ENCODE measurements around the gene USP3. TPM values are rescaled to one million over a fixed set of nuclear protein-coding genes. Genes with fewer than 3 reads are reported as not detected.

USP3 gene
- total and polyA plus RNA-seq, 2 of the 13 experiments (the other 11 are each of a cell fraction or from before 2014, with no cell fraction given) = 14.3 to 61.2 TPM

DNA sequence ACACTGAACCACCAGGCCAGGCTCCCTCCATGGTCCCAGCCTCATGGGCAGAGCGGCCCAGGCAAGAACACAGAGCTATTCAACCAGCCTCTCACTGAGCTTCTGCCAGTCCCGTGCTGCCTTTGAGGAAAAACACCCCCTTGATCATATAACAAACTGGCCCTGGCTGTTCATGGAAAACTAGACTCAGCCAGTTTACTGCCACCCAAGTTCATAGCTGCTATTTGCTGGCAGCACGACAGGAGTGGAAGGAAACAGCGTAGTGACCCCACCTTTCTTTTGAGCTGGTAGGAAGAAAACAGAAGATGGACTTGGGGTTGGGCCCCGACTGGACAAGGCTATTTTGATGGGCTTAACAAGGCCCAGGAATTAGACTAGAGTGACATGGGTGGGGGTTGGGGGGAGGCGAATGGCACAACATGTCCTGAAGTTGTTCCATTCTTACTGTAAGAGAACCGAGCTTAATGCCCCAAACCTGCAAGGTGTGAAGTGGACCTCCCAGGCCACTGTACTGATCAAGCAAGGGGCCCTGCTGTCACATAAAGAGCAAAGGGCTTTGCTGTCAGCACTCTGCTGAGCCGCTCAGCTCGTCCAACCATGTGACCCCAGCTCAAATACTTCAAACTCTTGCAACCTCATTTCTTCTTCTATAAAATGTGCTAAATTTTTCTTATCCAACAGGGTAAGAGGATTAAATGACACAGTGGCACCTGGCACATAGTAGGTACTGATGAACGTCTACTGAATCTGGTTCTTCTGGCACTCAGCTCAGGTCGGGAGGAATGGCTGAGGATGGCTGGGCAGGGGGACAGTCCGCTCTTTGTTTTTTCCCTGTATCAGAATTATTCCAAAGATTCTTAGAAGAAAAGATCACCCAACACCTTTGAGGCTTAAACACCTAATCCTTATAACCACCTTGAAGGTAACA lies 94.3 kb downstream of the USP3 start (continued):
- TF ChIP-seq ZFP90 (CRISPR knock-in tag; IDR thresholded peaks at IDR 0.05; ENCODE audit: borderline replicate concordance) = 0 out of 2 replicates have a peak, but pooled peaks have one; percentile 24
- TF ChIP-seq PAF1 (CRISPR knock-in tag; IDR thresholded peaks at IDR 0.05) = no peak
- no peak for TF ChIP-seq ZBTB7B (CRISPR knock-in tag; IDR thresholded peaks at IDR 0.05)
- no peak for TF ChIP-seq SNRNP70 (IDR thresholded peaks at IDR 0.05; ENCODE audit: low read depth, low read length)
- 0 out of 2 replicates have a peak, but pooled peaks have one; percentile 9 for TF ChIP-seq KMT2B (CRISPR knock-in tag; IDR thresholded peaks at IDR 0.05)
- TF ChIP-seq, protein P1, sequence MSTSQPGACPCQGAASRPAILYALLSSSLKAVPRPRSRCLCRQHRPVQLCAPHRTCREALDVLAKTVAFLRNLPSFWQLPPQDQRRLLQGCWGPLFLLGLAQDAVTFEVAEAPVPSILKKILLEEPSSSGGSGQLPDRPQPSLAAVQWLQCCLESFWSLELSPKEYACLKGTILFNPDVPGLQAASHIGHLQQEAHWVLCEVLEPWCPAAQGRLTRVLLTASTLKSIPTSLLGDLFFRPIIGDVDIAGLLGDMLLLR (CRISPR knock-in tag; IDR thresholded peaks at IDR 0.05) = no peak
- TF ChIP-seq, protein P2, sequence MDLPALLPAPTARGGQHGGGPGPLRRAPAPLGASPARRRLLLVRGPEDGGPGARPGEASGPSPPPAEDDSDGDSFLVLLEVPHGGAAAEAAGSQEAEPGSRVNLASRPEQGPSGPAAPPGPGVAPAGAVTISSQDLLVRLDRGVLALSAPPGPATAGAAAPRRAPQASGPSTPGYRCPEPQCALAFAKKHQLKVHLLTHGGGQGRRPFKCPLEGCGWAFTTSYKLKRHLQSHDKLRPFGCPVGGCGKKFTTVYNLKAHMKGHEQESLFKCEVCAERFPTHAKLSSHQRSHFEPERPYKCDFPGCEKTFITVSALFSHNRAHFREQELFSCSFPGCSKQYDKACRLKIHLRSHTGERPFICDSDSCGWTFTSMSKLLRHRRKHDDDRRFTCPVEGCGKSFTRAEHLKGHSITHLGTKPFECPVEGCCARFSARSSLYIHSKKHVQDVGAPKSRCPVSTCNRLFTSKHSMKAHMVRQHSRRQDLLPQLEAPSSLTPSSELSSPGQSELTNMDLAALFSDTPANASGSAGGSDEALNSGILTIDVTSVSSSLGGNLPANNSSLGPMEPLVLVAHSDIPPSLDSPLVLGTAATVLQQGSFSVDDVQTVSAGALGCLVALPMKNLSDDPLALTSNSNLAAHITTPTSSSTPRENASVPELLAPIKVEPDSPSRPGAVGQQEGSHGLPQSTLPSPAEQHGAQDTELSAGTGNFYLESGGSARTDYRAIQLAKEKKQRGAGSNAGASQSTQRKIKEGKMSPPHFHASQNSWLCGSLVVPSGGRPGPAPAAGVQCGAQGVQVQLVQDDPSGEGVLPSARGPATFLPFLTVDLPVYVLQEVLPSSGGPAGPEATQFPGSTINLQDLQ (CRISPR knock-in tag; IDR thresholded peaks at IDR 0.05) = no peak
- TF ChIP-seq TBX3 (IDR thresholded peaks at IDR 0.05; ENCODE audit: borderline replicate concordance) = no peak
- no peak for TF ChIP-seq NR2F6 (IDR thresholded peaks at IDR 0.05)
- 0 out of 2 replicates have a peak, but pooled peaks have one; percentile 16 for TF ChIP-seq NR2F6 (CRISPR knock-in tag; IDR thresholded peaks at IDR 0.05)
- TF ChIP-seq, protein P3, sequence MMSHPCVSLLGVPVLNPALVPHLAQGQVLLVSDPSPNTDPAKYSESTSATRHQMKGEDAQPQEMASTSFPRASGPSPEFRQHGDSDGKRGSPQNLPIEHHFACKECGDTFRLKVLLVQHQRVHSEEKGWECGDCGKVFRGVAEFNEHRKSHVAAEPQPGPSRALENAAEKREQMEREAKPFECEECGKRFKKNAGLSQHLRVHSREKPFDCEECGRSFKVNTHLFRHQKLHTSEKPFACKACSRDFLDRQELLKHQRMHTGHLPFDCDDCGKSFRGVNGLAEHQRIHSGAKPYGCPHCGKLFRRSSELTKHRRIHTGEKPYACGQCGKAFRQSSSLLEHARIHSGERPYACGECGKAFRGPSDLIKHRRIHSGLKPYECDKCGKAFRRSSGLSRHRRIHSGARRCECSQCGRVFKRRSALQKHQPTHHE (CRISPR knock-in tag; IDR thresholded peaks at IDR 0.05; ENCODE audit: borderline replicate concordance) = no peak
- TF ChIP-seq, protein P4, sequence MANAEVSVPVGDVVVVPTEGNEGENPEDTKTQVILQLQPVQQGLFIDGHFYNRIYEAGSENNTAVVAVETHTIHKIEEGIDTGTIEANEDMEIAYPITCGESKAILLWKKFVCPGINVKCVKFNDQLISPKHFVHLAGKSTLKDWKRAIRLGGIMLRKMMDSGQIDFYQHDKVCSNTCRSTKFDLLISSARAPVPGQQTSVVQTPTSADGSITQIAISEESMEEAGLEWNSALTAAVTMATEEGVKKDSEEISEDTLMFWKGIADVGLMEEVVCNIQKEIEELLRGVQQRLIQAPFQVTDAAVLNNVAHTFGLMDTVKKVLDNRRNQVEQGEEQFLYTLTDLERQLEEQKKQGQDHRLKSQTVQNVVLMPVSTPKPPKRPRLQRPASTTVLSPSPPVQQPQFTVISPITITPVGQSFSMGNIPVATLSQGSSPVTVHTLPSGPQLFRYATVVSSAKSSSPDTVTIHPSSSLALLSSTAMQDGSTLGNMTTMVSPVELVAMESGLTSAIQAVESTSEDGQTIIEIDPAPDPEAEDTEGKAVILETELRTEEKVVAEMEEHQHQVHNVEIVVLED (CRISPR knock-in tag; IDR thresholded peaks at IDR 0.05; ENCODE audit: borderline replicate concordance) = no peak
- no peak for TF ChIP-seq HNRNPLL (IDR thresholded peaks at IDR 0.05; ENCODE audit: low read depth, low read length, poor library complexity, severe bottlenecking)
- TF ChIP-seq JUND (CRISPR knock-in tag; IDR thresholded peaks at IDR 0.05) = no peak
- no peak for TF ChIP-seq ZNF678 (CRISPR knock-in tag; IDR thresholded peaks at IDR 0.05)

Data from HepG2 (cell line).